Calu3 (cell line): ENCODE data around the gene KIAA0825. TPM values are rescaled to one million over a fixed set of nuclear protein-coding genes. Genes with fewer than 3 reads are reported as not detected.
"Not testable (repeated sequence)": the region's sequence is repeated elsewhere in the genome, so short reads cannot be mapped to it uniquely, and the experiment has no call there.

Source experiments
- BruUV-seq: library from RNA; stranded (reverse); fragments of 400-500 nt; replicated peaks from 2 replicates; lab custom pipeline; 2021; lab: Mats Ljungman, UMichigan
- CTCF ChIA-PET: fragments of 300-600 bp; sonication (Branson Sonifier 250); formaldehyde crosslinking; loops from one replicate; lab custom pipeline; 2022; ENCODE audit warnings: antibody characterized with exemption; lab: Charles Lee
- DNase-seq: peaks from one replicate; pipeline ENCODE4 v3.0.0; 2022
- H3K27ac Mint-ChIP-seq: one replicate; pipeline ENCODE4 v1.8.0; 2022; ENCODE audit warnings: mixed read lengths; ENCODE audit not compliant: unreplicated experiment
- H3K27me3 Mint-ChIP-seq: one replicate; pipeline ENCODE4 v1.8.0; 2022; ENCODE audit warnings: mixed read lengths; ENCODE audit not compliant: unreplicated experiment
- H3K36me3 Mint-ChIP-seq: one replicate; pipeline ENCODE4 v1.8.0; 2022; ENCODE audit warnings: mild to moderate bottlenecking, moderate library complexity, mixed read lengths; ENCODE audit not compliant: insufficient read depth, unreplicated experiment
- H3K4me1 Mint-ChIP-seq: one replicate; pipeline ENCODE4 v1.8.0; 2022; ENCODE audit warnings: mild to moderate bottlenecking, low read depth, mixed read lengths; ENCODE audit not compliant: unreplicated experiment
- H3K4me3 Mint-ChIP-seq: one replicate; pipeline ENCODE4 v1.8.0; 2022; ENCODE audit warnings: mild to moderate bottlenecking, low read depth, moderate library complexity, mixed read lengths; ENCODE audit not compliant: unreplicated experiment
- H3K9me3 Mint-ChIP-seq: one replicate; pipeline ENCODE4 v1.8.0; 2022; ENCODE audit warnings: low read depth, mixed read lengths; ENCODE audit not compliant: unreplicated experiment
- intact Hi-C: fragments of 100-400 bp; cut with micrococcal nuclease; formaldehyde crosslinking; loops from one replicate; pipeline ENCODE4 v1.10.0; 2022; ENCODE audit not compliant: unreplicated experiment
- total RNA-seq: library from RNA; stranded (reverse); gene quantifications from 2 replicates; pipeline ENCODE4 v1.2.3, GENCODE V29; 2022
- TF ChIP-seq, protein P1 (sequence below): fragments of 200-600 bp; IDR thresholded peaks from one replicate; pipeline ENCODE4 v1.8.0; 2022; ENCODE audit warnings: antibody characterized with exemption; ENCODE audit not compliant: unreplicated experiment

KIAA0825 gene
- total RNA-seq, 1 experiment from 2014 or later = 1.9 TPM

GRCh38 chr5:94180761-94181160 is 437.6 kb downstream of the KIAA0825 start:
- TF ChIP-seq, protein P1, sequence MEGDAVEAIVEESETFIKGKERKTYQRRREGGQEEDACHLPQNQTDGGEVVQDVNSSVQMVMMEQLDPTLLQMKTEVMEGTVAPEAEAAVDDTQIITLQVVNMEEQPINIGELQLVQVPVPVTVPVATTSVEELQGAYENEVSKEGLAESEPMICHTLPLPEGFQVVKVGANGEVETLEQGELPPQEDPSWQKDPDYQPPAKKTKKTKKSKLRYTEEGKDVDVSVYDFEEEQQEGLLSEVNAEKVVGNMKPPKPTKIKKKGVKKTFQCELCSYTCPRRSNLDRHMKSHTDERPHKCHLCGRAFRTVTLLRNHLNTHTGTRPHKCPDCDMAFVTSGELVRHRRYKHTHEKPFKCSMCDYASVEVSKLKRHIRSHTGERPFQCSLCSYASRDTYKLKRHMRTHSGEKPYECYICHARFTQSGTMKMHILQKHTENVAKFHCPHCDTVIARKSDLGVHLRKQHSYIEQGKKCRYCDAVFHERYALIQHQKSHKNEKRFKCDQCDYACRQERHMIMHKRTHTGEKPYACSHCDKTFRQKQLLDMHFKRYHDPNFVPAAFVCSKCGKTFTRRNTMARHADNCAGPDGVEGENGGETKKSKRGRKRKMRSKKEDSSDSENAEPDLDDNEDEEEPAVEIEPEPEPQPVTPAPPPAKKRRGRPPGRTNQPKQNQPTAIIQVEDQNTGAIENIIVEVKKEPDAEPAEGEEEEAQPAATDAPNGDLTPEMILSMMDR = no peak
- Mint-ChIP-seq H3K9me3 (no peaks in the 10 kb centered on the region), H3K27me3 (no peaks in the 10 kb centered on the region), H3K27ac (no peak overlapping the region), H3K4me1 (no peaks in the 10 kb centered on the region), H3K4me3 (no peak overlapping the region), H3K36me3 (no peaks in the 10 kb centered on the region)
- no peak for DNase-seq
- intact Hi-C loops = no loop called here
- BruUV-seq = no TSS peak
- CTCF ChIA-PET = no interaction called here

- TF ChIP-seq, protein P1 = no peak
- no peaks in the 10 kb centered on the region for H3K9me3 Mint-ChIP-seq
- intact Hi-C loops = no loop called here
- H3K4me3 Mint-ChIP-seq = no peak overlapping the region
- H3K27me3 Mint-ChIP-seq = no peaks in the 10 kb centered on the region
- no peak overlapping the region for H3K27ac Mint-ChIP-seq
- DNase-seq = no peak
- peaks cover 8% of the 10 kb centered on the region for H3K4me1 Mint-ChIP-seq
- CTCF ChIA-PET = no interaction called here
- BruUV-seq = no TSS peak
- H3K36me3 Mint-ChIP-seq = no peaks in the 10 kb centered on the region
Measured at GRCh38 chr5:94175912-94176311, 442.5 kb downstream of the KIAA0825 start.

DNA sequence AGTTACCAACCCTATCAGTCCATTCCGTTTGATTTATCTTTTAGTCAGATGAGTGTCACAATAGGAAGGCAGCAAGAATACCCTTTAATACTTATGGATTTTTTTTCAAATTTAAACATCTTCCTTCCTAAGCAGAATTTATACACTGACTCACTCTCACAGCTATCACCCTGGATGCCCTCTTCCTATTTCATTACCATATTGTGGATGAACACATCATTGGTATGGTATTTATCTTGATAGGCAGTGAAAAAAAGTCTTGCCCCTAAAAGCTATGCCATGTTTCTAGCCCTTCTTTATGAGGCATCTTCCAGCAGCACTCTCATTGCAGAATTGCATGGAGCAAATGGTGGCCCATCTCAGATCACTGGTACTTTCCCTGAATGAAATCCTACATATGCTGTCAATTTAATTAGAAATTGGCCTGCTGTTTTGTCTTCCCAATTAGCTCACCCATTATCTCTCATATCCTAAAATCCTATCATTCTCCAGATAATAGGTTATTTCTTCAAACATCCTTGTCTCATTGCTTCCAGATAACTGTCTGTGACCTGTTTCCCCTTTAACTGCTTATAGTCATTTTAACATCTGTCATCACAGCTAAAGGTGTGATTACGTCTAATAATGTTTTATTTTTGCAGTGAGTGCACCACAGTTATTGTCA is 443.5 kb downstream of the KIAA0825 start:
- TF ChIP-seq, protein P1 = no peak
- H3K36me3 Mint-ChIP-seq = no peaks in the 10 kb centered on the region
- no peaks in the 10 kb centered on the region for H3K27me3 Mint-ChIP-seq
- peaks cover 8% of the 10 kb centered on the region for H3K4me1 Mint-ChIP-seq
- no peak overlapping the region for H3K4me3 Mint-ChIP-seq
- no peak overlapping the region for H3K27ac Mint-ChIP-seq
- intact Hi-C loops = no loop called here
- no peak for DNase-seq
- no TSS peak for BruUV-seq
- H3K9me3 Mint-ChIP-seq = no peaks in the 10 kb centered on the region
- CTCF ChIA-PET = no interaction called here

- CTCF ChIA-PET = no interaction called here
- intact Hi-C loops = no loop called here
- DNase-seq = no peak
- TF ChIP-seq, protein P1 = no peak
- no peaks in the 10 kb centered on the region for H3K27me3 Mint-ChIP-seq
- H3K9me3 Mint-ChIP-seq = no peaks in the 10 kb centered on the region
- no peaks in the 10 kb centered on the region for H3K36me3 Mint-ChIP-seq
- no TSS peak for BruUV-seq
- H3K27ac Mint-ChIP-seq = no peak overlapping the region
- H3K4me1 Mint-ChIP-seq = peaks cover 8% of the 10 kb centered on the region
- H3K4me3 Mint-ChIP-seq = no peak overlapping the region
Measured at GRCh38 chr5:94173100-94173499, 445.3 kb downstream of the KIAA0825 start.

DNA sequence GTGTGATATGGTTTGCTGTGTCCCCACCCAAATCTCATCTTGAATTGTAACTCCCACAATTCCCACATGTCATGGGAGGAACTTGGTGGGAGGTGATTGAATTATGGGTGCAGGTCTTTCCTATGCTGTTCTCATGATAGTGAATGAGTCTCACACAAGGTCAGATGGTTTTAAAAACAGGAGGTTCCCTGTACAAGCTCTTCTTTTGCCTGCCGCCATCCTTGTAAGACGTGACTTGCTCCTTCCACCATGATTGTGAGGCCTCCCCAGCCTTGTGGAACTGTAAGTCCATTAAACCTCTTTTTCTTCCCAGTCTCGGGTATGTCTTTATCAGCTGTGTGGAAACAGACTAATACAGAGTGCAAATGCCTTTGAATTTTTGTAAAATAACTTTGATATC is 447.3 kb downstream of the KIAA0825 start:
- intact Hi-C loops, H3K4me1 Mint-ChIP-seq, H3K9me3 Mint-ChIP-seq, DNase-seq, H3K27me3 Mint-ChIP-seq, CTCF ChIA-PET, H3K36me3 Mint-ChIP-seq, BruUV-seq, H3K27ac Mint-ChIP-seq, H3K4me3 Mint-ChIP-seq: not testable (repeated sequence)

- H3K4me1 Mint-ChIP-seq, BruUV-seq, intact Hi-C loops, H3K4me3 Mint-ChIP-seq, H3K27ac Mint-ChIP-seq, DNase-seq, H3K36me3 Mint-ChIP-seq, CTCF ChIA-PET, H3K27me3 Mint-ChIP-seq, H3K9me3 Mint-ChIP-seq: not testable (repeated sequence)
Measured at GRCh38 chr5:94170158-94170557, 448.2 kb downstream of the KIAA0825 start.
